ENCODE results near the gene KIAA1755. TPM values are rescaled to one million over a fixed set of nuclear protein-coding genes. Genes with fewer than 3 reads are reported as not detected.

KIAA1755 gene
- total and polyA plus RNA-seq, 2 of the 4 experiments (the other 2 are of a cell fraction): 2.5 to 5.1 TPM

DNA sequence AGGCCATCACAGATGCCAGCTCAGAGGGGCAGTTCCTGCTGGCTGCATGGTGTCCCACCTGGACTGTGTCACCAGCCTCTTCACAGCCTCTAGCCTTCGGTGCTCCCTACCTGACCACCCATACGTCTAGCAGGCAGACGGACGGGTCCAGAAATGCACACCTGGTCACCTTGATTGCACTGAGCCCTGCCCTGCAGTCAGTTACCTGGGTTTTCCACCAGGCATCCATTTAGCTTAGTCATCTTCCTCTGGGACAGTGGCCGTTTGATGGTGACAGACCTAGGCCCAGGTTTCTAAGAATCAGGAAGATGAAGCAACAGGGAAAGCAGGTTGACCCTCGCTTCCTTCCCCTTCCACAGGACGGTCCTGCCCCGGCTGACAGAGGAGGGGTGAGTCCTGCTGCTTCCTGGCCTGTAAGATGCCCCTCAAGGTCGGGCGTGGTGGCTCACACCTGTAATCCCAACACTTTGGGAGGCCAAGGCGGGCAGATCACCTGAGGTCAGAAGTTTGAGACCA is 33.6 kb upstream of the KIAA1755 start:
- H2BK120ac ChIP-seq (ENCODE audit: low read depth, low read length): no peak overlapping the region
- H3K4me2 ChIP-seq (ENCODE audit: low read depth, low read length): no peak overlapping the region
- no peaks in the 10 kb centered on the region for H3K79me1 ChIP-seq (ENCODE audit: low read depth in 1 of 2, low read length in 2 of 2)
- no peak overlapping the region for H2AK5ac ChIP-seq (ENCODE audit: low read depth, low read length)
- intact Hi-C loops (cut with micrococcal nuclease): no loop called here
- no peak overlapping the region for H3K23ac ChIP-seq (ENCODE audit: low read depth, low read length)
- no peak overlapping the region for H2BK20ac ChIP-seq (ENCODE audit: low read depth, low read length)
- no peak overlapping the region for H4K5ac ChIP-seq (ENCODE audit: low read depth, low read length)
- dilution Hi-C loops (cut with HindIII; ENCODE audit: low sequenced_read_pairs, unreplicated experiment): no loop called here
- H3K4me1 ChIP-seq (ENCODE audit: control insufficient read depth, insufficient read depth, low read length): peaks cover 12% of the 10 kb centered on the region
- POLR2A ChIA-PET (ENCODE audit: unreplicated experiment): no interaction called here
- no peak overlapping the region for H3K14ac ChIP-seq (replicated peaks; ENCODE audit: low read depth, low read length)
- H2BK5ac ChIP-seq (ENCODE audit: low read depth, low read length, poor library complexity, severe bottlenecking): no peak overlapping the region
- H3K9ac ChIP-seq (ENCODE audit: low read depth, low read length): no peak overlapping the region
- no peak overlapping the region for H3K27ac ChIP-seq (ENCODE audit: insufficient read depth, low read length)
- no peaks in the 10 kb centered on the region for H3K36me3 ChIP-seq (ENCODE audit: control insufficient read depth, insufficient read depth, low read length)
- no peak for DNase-seq
- in situ Hi-C loops (cut with MboI; ENCODE audit: low sequenced_read_pairs): no loop called here
- no peak overlapping the region for H3K4me3 ChIP-seq (ENCODE audit: insufficient read depth, low read depth, low read length)
- no peak overlapping the region for H2AFZ ChIP-seq (replicated peaks; ENCODE audit: low read length, poor library complexity)
- no peak for ATAC-seq (ENCODE audit: low read depth)
- H4K20me1 ChIP-seq (ENCODE audit: insufficient read depth, low read length): peaks cover 4% of the 10 kb centered on the region; the same call in 1 of the 2 replicates
- WGBS, 2 experiments (ENCODE audit: extremely low coverage in 2 of 2, insufficient read length in 1 of 2): 96% methylated on average over 4 of the region's 11 CpGs; no CpG with 5 or more reads in 1 of the 2 experiments
- H4K91ac ChIP-seq (ENCODE audit: insufficient read depth, low read depth, low read length): no peak overlapping the region
- no peak overlapping the region for H3K4ac ChIP-seq (ENCODE audit: low read depth, low read length)
- H3K18ac ChIP-seq (ENCODE audit: low read depth, low read length): no peak overlapping the region
- TF ChIP-seq, protein P1, sequence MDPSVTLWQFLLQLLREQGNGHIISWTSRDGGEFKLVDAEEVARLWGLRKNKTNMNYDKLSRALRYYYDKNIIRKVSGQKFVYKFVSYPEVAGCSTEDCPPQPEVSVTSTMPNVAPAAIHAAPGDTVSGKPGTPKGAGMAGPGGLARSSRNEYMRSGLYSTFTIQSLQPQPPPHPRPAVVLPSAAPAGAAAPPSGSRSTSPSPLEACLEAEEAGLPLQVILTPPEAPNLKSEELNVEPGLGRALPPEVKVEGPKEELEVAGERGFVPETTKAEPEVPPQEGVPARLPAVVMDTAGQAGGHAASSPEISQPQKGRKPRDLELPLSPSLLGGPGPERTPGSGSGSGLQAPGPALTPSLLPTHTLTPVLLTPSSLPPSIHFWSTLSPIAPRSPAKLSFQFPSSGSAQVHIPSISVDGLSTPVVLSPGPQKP (IDR thresholded peaks at IDR 0.05; ENCODE audit: borderline replicate concordance, low read depth, low read length): no peak
- TF ChIP-seq, protein P2, sequence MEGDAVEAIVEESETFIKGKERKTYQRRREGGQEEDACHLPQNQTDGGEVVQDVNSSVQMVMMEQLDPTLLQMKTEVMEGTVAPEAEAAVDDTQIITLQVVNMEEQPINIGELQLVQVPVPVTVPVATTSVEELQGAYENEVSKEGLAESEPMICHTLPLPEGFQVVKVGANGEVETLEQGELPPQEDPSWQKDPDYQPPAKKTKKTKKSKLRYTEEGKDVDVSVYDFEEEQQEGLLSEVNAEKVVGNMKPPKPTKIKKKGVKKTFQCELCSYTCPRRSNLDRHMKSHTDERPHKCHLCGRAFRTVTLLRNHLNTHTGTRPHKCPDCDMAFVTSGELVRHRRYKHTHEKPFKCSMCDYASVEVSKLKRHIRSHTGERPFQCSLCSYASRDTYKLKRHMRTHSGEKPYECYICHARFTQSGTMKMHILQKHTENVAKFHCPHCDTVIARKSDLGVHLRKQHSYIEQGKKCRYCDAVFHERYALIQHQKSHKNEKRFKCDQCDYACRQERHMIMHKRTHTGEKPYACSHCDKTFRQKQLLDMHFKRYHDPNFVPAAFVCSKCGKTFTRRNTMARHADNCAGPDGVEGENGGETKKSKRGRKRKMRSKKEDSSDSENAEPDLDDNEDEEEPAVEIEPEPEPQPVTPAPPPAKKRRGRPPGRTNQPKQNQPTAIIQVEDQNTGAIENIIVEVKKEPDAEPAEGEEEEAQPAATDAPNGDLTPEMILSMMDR (conservative IDR thresholded peaks at IDR 0.05; ENCODE audit: low read depth, low read length): no peak
- TF ChIP-seq BHLHE40 (IDR thresholded peaks at IDR 0.05; ENCODE audit: low read depth, low read length) (no peak), USF2 (IDR thresholded peaks at IDR 0.05; ENCODE audit: low read depth, low read length) (no peak), MXI1 (IDR thresholded peaks at IDR 0.05; ENCODE audit: borderline replicate concordance, low read depth, low read length) (no peak), RFX5 (IDR thresholded peaks at IDR 0.05; ENCODE audit: low read depth, low read length) (no peak), CHD1 (IDR thresholded peaks at IDR 0.05; ENCODE audit: low read depth, low read length) (no peak), RCOR1 (IDR thresholded peaks at IDR 0.05; ENCODE audit: insufficient replicate concordance, low read length) (no peak), SMC3 (IDR thresholded peaks at IDR 0.05; ENCODE audit: low read depth, low read length) (no peak), MAFK (IDR thresholded peaks at IDR 0.05; ENCODE audit: low read depth, low read length) (no peak), POLR2A (IDR thresholded peaks at IDR 0.05; ENCODE audit: low read depth, low read length) (no peak), CEBPB (IDR thresholded peaks at IDR 0.05; ENCODE audit: low read depth, low read length) (no peak)
- BruUV-seq (replicated peaks): no TSS peak
- no peaks in the 10 kb centered on the region for H3K9me3 ChIP-seq (ENCODE audit: control insufficient read depth, insufficient read depth, low read length)
- H4K8ac ChIP-seq (ENCODE audit: low read depth in 2 of 2, low read length in 2 of 2): no peak overlapping the region
- CTCF ChIA-PET: no interaction called here
- peaks cover 3% of the 10 kb centered on the region; the same call in 1 of the 2 replicates for H3K9me1 ChIP-seq (ENCODE audit: insufficient read depth, low read length)
- H3K27me3 ChIP-seq (ENCODE audit: control insufficient read depth, insufficient read depth, low read length): peaks cover 4% of the 10 kb centered on the region
- no peak overlapping the region for H2AK9ac ChIP-seq (replicated peaks; ENCODE audit: low read depth, low read length, poor library complexity)
- no peak overlapping the region for H2BK15ac ChIP-seq (ENCODE audit: low read depth, low read length)
- no peak overlapping the region for H3K56ac ChIP-seq (ENCODE audit: extremely low read depth, insufficient read depth, low read length)

Measured in IMR-90 (cell line).